GM23248 (cell line): Measurements from ENCODE around the gene PUM1. TPM values are rescaled to one million over a fixed set of nuclear protein-coding genes. Genes with fewer than 3 reads are reported as not detected.

Experiments
- DNase-seq: peaks from one replicate; pipeline ENCODE4 v3.0.0-alpha.2; 2015
- H2AFZ ChIP-seq: fragments of 200-600 bp; sonication (generic); 2 replicates; pipeline ENCODE4 v1.6.1; 2016; ENCODE audit warnings: antibody characterized with exemption
- H3F3A ChIP-seq: fragments of 200-600 bp; sonication (generic); 2 replicates; pipeline ENCODE4 v1.6.1; 2016; ENCODE audit warnings: mild to moderate bottlenecking, antibody characterized with exemption, mixed run types; ENCODE audit not compliant: insufficient read depth
- H3K27ac ChIP-seq: fragments of 200-600 bp; sonication (generic); 2 replicates; pipeline ENCODE4 v1.5.1; 2016; ENCODE audit warnings: mild to moderate bottlenecking
- H3K27me3 ChIP-seq: fragments of 200-600 bp; sonication (generic); replicated peaks from 2 replicates; pipeline ENCODE4 v1.6.1; 2016; ENCODE audit warnings: mild to moderate bottlenecking; ENCODE audit not compliant: insufficient read depth
- H3K36me3 ChIP-seq: fragments of 200-600 bp; sonication (generic); 2 replicates; pipeline ENCODE4 v1.6.1; 2016; ENCODE audit warnings: low read depth, mild to moderate bottlenecking
- H3K4me1 ChIP-seq: fragments of 200-600 bp; sonication (generic); 2 replicates; pipeline ENCODE4 v1.6.1; 2016; ENCODE audit warnings: mild to moderate bottlenecking; ENCODE audit not compliant: insufficient read depth
- H3K4me2 ChIP-seq: fragments of 200-600 bp; sonication (generic); one replicate; pipeline ENCODE4 v1.6.1; 2016; ENCODE audit warnings: mild to moderate bottlenecking; ENCODE audit not compliant: unreplicated experiment
- H3K4me3 ChIP-seq: fragments of 200-600 bp; sonication (generic); 2 replicates; pipeline ENCODE4 v1.5.1; 2016; ENCODE audit warnings: mild to moderate bottlenecking
- H3K79me2 ChIP-seq: fragments of 200-600 bp; sonication (generic); 2 replicates; pipeline ENCODE4 v1.6.1; 2016; ENCODE audit warnings: mild to moderate bottlenecking; ENCODE audit not compliant: insufficient read depth
- H3K9ac ChIP-seq: fragments of 200-600 bp; sonication (generic); 2 replicates; pipeline ENCODE4 v1.6.1; 2016; ENCODE audit warnings: mild to moderate bottlenecking
- H3K9me2 ChIP-seq: fragments of 200-600 bp; sonication (generic); 2 replicates; pipeline ENCODE4 v1.6.1; 2016; ENCODE audit warnings: mixed run types, mild to moderate bottlenecking, moderate library complexity; ENCODE audit not compliant: insufficient read depth
- H3K9me3 ChIP-seq: fragments of 200-600 bp; sonication (generic); one replicate; pipeline ENCODE4 v1.6.1; 2017; ENCODE audit warnings: low read depth
- H4K20me1 ChIP-seq: fragments of 200-600 bp; sonication (generic); 2 replicates; pipeline ENCODE4 v1.6.0; 2016; ENCODE audit not compliant: insufficient read depth
- EZH2 ChIP-seq: fragments of 200-600 bp; sonication (generic); IDR thresholded peaks from 2 replicates; pipeline ENCODE4 v1.6.1; 2018; ENCODE audit warnings: antibody characterized with exemption, mild to moderate bottlenecking; ENCODE audit not compliant: insufficient read depth, poor library complexity, severe bottlenecking
- EZH2phosphoT487 ChIP-seq: fragments of 200-600 bp; sonication (generic); IDR thresholded peaks from 2 replicates; pipeline ENCODE4 v1.6.1; 2018; ENCODE audit warnings: antibody characterized with exemption, moderate library complexity, mild to moderate bottlenecking, low read depth; ENCODE audit not compliant: insufficient read depth
- WGBS, 2 experiments: methylation state at CpG; one replicate each; pipeline ENCODE4 v1.1.6; 2015 to 2017; ENCODE audit warnings: low lambda C conversion rate in 2 of 2, low coverage in 1 of 2; ENCODE audit errors: missing lambda C conversion rate in 2 of 2; 5-methylcytosine and 5-hydroxymethylcytosine counted together
- in situ Hi-C: fragments of 300-500 bp; cut with MboI; formaldehyde crosslinking; loops from 2 replicates; pipeline ENCODE4 v1.15.0; 2020
- polyA plus RNA-seq: library from polyadenylated mRNA; unstranded; fragments of >200 nt; fragmentation: Nextera tagmentation; extraction: Ambion mirVana; gene quantifications from 2 replicates; pipeline ENCODE4 v1.2.1, GENCODE V29; 2016
- total RNA-seq: library from RNA; depleted of rRNA; stranded (reverse); fragments of >200 nt; shearing (Covaris generic); gene quantifications from 2 replicates; pipeline ENCODE4 v1.2.3, GENCODE V29; 2014

Gene PUM1
- total and polyA plus RNA-seq, 2 experiments from 2014 or later, result 46.3 to 49.5 TPM

DNA sequence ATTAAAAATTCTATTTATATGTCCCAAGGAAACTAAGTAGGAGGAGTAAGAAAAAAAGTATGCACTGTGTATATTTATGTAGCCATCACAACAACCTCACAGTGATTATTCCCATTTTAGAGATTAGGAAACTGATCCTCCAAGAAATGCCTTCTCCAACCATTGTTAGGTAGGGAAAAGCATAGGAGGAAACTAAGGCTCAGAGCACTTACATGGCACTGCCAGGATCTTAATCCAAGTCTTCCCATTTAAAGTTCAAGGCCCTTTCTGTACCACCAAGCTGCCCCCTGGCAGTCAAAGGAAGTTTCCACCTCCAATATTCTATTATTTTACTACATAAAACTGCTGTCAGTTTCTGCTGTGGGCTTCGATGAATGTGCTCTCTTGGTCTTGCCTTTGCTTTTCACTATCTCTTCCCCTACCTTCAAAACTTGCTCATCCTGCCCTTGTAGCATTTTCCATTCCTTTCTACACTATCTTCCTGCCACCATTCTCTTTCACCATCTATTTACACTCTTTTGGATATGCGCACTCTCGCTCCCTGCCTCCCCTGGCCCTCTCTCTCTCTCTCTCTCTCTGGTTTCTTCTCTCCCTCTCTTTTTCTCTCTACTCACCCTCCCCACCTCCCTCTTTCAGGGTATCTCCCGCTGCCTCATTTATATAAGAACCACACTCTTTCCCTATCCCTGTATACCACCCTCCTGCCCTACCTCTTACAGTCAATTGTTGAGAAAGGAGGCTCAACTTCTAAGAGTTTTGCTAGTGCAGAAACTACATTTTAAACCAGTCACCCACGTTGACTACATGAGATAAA, 34.0 kb downstream of the PUM1 start:
- TF ChIP-seq EZH2, result no peak
- no peak for TF ChIP-seq EZH2phosphoT487
- H3F3A ChIP-seq, result peaks cover 47% of the 10 kb centered on the region; the same call in 1 of the 2 replicates
- no peaks in the 10 kb centered on the region for H3K27me3 ChIP-seq
- DNase-seq, result no peak
- H3K9me2 ChIP-seq, result no peaks in the 10 kb centered on the region
- H3K9ac ChIP-seq, result no peak overlapping the region
- no peaks in the 10 kb centered on the region for H3K9me3 ChIP-seq
- H3K4me2 ChIP-seq, result no peak overlapping the region
- H3K4me1 ChIP-seq, result peaks cover 54% of the 10 kb centered on the region
- 97 to 98% methylated on average over 5 of the region's 5 CpGs for WGBS, 2 experiments
- in situ Hi-C loops, result no loop called here
- H3K36me3 ChIP-seq, result peaks cover 6% of the 10 kb centered on the region; the same call in 1 of the 2 replicates
- no peak overlapping the region for H2AFZ ChIP-seq
- H3K4me3 ChIP-seq, result no peak overlapping the region
- H4K20me1 ChIP-seq, result peaks cover 28% of the 10 kb centered on the region
- H3K27ac ChIP-seq, result no peak overlapping the region
- peaks cover 99% of the 10 kb centered on the region for H3K79me2 ChIP-seq

GRCh38 chr1:31029026-31029425, 36.5 kb downstream of the PUM1 start:
- no peak overlapping the region for H3K9ac ChIP-seq
- peak overlapping the region; percentile 37 for H3K27ac ChIP-seq
- peaks cover 99% of the 10 kb centered on the region for H3K79me2 ChIP-seq
- peaks cover 6% of the 10 kb centered on the region; the same call in 1 of the 2 replicates for H3K36me3 ChIP-seq
- H3K4me1 ChIP-seq, result peaks cover 54% of the 10 kb centered on the region
- no peaks in the 10 kb centered on the region for H3K9me2 ChIP-seq
- no peaks in the 10 kb centered on the region for H3K27me3 ChIP-seq
- in situ Hi-C loops, result no loop called here
- no peak for TF ChIP-seq EZH2
- TF ChIP-seq EZH2phosphoT487, result no peak
- H3K9me3 ChIP-seq, result no peaks in the 10 kb centered on the region
- peak; percentile 75 for DNase-seq
- H3F3A ChIP-seq, result peaks cover 38% of the 10 kb centered on the region; the same call in 1 of the 2 replicates
- peak overlapping the region; percentile 48 for H3K4me2 ChIP-seq
- no peak overlapping the region for H2AFZ ChIP-seq
- H4K20me1 ChIP-seq, result peaks cover 28% of the 10 kb centered on the region
- H3K4me3 ChIP-seq, result peak overlapping the region; percentile 35

- Histone ChIP-seq H3K4me1 (peaks cover 49% of the 10 kb centered on the region), H3K9ac (no peak overlapping the region), H3K9me3 (no peaks in the 10 kb centered on the region), H4K20me1 (peaks cover 21% of the 10 kb centered on the region), H3K4me3 (no peak overlapping the region), H3K4me2 (no peak overlapping the region), H3F3A (peaks cover 37% of the 10 kb centered on the region; the same call in 1 of the 2 replicates), H3K79me2 (peaks cover 99% of the 10 kb centered on the region), H3K9me2 (no peaks in the 10 kb centered on the region), H3K27me3 (no peaks in the 10 kb centered on the region), H2AFZ (no peak overlapping the region), H3K27ac (peak overlapping the region; percentile 37; the same call in 1 of the 2 replicates), H3K36me3 (peaks cover 3% of the 10 kb centered on the region; the same call in 1 of the 2 replicates)
- DNase-seq, result peak; percentile 21
- 68 to 69% methylated on average over 3 of the region's 3 CpGs for WGBS, 2 experiments
- TF ChIP-seq EZH2phosphoT487, result no peak
- TF ChIP-seq EZH2, result no peak
- in situ Hi-C loops, result no loop called here
Observed at GRCh38 chr1:31027693-31028526, 37.6 kb downstream of the PUM1 start.

GRCh38 chr1:31022259-31022658, 43.3 kb downstream of the PUM1 start:
- H3K9me3 ChIP-seq, result no peaks in the 10 kb centered on the region
- peaks cover 18% of the 10 kb centered on the region for H4K20me1 ChIP-seq
- peaks cover 20% of the 10 kb centered on the region for H3K4me1 ChIP-seq
- H3K9ac ChIP-seq, result no peak overlapping the region
- H3K9me2 ChIP-seq, result no peaks in the 10 kb centered on the region
- WGBS, 2 experiments, result 93 to 96% methylated on average over 2 of the region's 2 CpGs
- no peak overlapping the region for H3K4me3 ChIP-seq
- no peak overlapping the region for H2AFZ ChIP-seq
- TF ChIP-seq EZH2 (no peak), EZH2phosphoT487 (no peak)
- H3K27ac ChIP-seq, result no peak overlapping the region
- DNase-seq, result no peak
- in situ Hi-C loops, result no loop called here
- no peak overlapping the region for H3K4me2 ChIP-seq
- peaks cover 26% of the 10 kb centered on the region; the same call in 1 of the 2 replicates for H3F3A ChIP-seq
- H3K27me3 ChIP-seq, result no peaks in the 10 kb centered on the region
- peaks cover 100% of the 10 kb centered on the region for H3K79me2 ChIP-seq
- peaks cover 10% of the 10 kb centered on the region for H3K36me3 ChIP-seq
